Neural progenitor cell (in vitro differentiated cells): ENCODE measurements around the gene ZNF547.

Experiments used
- CTCF ChIP-seq: fragments of 200-600 bp; sonication (generic); IDR thresholded peaks from 2 replicates; pipeline ENCODE4 v1.5.1; 2017; ENCODE audit warnings: antibody characterized with exemption, mild to moderate bottlenecking
- EZH2 ChIP-seq: fragments of 200-600 bp; sonication (generic); IDR thresholded peaks from 2 replicates; pipeline ENCODE4 v1.6.1; 2017; ENCODE audit warnings: antibody characterized with exemption, mild to moderate bottlenecking, moderate library complexity
- EZH2phosphoT487 ChIP-seq: fragments of 200-600 bp; sonication (generic); IDR thresholded peaks from 2 replicates; pipeline ENCODE4 v1.6.1; 2017; ENCODE audit warnings: antibody characterized with exemption

- no peak for TF ChIP-seq EZH2
- no peak for TF ChIP-seq CTCF
- TF ChIP-seq EZH2phosphoT487 = no peak
Measured at GRCh38 chr19:57314146-57314545, 49.2 kb upstream of the ZNF547 start.
